ENCODE measurements around the gene SH2D1A. TPM values are rescaled to one million over a fixed set of nuclear protein-coding genes. Genes with fewer than 3 reads are reported as not detected.

SH2D1A gene
- total and polyA plus RNA-seq, 3 donors from 2014 or later, result 0.82 TPM; not detected in 2

- Histone ChIP-seq H3K27me3 (no peaks in the 10 kb centered on the region), H3K9me3 (no peaks in the 10 kb centered on the region), H3K4me1 (no peaks in the 10 kb centered on the region), H3K4me3 (no peak overlapping the region), H3K36me3 (ENCODE audit: low read depth, missing control alignments) (no peaks in the 10 kb centered on the region), H3K27ac (no peak overlapping the region)
- 72 to 74% methylated on average over 6 of the region's 6 CpGs for WGBS, 2 donors
- no peak for DNase-seq
- TF ChIP-seq CTCF (IDR thresholded peaks at IDR 0.05) (no peak), POLR2A (IDR thresholded peaks at IDR 0.05) (no peak)
- intact Hi-C loops (cut with DNase I; ENCODE audit: low total_unique reads), result no loop called here
Observed at GRCh38 chrX:124413244-124413643, 66.9 kb downstream of the SH2D1A start.

GRCh38 chrX:124414281-124414680, 67.9 kb downstream of the SH2D1A start:
- no peaks in the 10 kb centered on the region for H3K27me3 ChIP-seq
- intact Hi-C loops (cut with DNase I; ENCODE audit: low total_unique reads), result no loop called here
- no peak overlapping the region for H3K27ac ChIP-seq
- H3K36me3 ChIP-seq (ENCODE audit: low read depth, missing control alignments), result no peaks in the 10 kb centered on the region
- WGBS, 2 donors, result 91% methylated on average over 4 of the region's 5 CpGs; no CpG with 5 or more reads in 1 of the 2 donors
- no peak for TF ChIP-seq CTCF (IDR thresholded peaks at IDR 0.05)
- TF ChIP-seq POLR2A (IDR thresholded peaks at IDR 0.05), result no peak
- no peaks in the 10 kb centered on the region for H3K9me3 ChIP-seq
- no peaks in the 10 kb centered on the region for H3K4me1 ChIP-seq
- no peak for DNase-seq
- H3K4me3 ChIP-seq, result no peak overlapping the region

GRCh38 chrX:124415115-124415800, 68.9 kb downstream of the SH2D1A start:
- Histone ChIP-seq H3K4me3 (no peak overlapping the region), H3K9me3 (no peaks in the 10 kb centered on the region), H3K27ac (no peak overlapping the region), H3K27me3 (no peaks in the 10 kb centered on the region), H3K36me3 (ENCODE audit: low read depth, missing control alignments) (no peaks in the 10 kb centered on the region), H3K4me1 (no peaks in the 10 kb centered on the region)
- WGBS, 2 donors, result 87 to 96% methylated on average over 4 to 5 of the region's 5 CpGs
- intact Hi-C loops (cut with DNase I; ENCODE audit: low total_unique reads), result no loop called here
- DNase-seq, result no peak
- no peak for TF ChIP-seq POLR2A (IDR thresholded peaks at IDR 0.05)

GRCh38 chrX:124421898-124422655, 75.7 kb downstream of the SH2D1A start:
- Histone ChIP-seq H3K27me3 (no peaks in the 10 kb centered on the region), H3K27ac (no peak overlapping the region), H3K36me3 (ENCODE audit: low read depth, missing control alignments) (no peaks in the 10 kb centered on the region), H3K9me3 (no peaks in the 10 kb centered on the region), H3K4me3 (no peak overlapping the region), H3K4me1 (no peaks in the 10 kb centered on the region)
- 87 to 92% methylated on average over 8 to 15 of the region's 15 CpGs for WGBS, 2 donors
- intact Hi-C loops (cut with DNase I; ENCODE audit: low total_unique reads), result no loop called here
- TF ChIP-seq CTCF (IDR thresholded peaks at IDR 0.05), result no peak
- TF ChIP-seq POLR2A (IDR thresholded peaks at IDR 0.05), result no peak
- no peak for DNase-seq

Small RNA genes within 50 kb of the gene (small RNA-seq; reads per million reads assigned to genes)
- gene AL022718.1, result 0 reads per million in 2 donors

Other genes starting within 250 kb of the SH2D1A start
- gene TEX13D, start 13.9 kb upstream of the SH2D1A start, total RNA-seq, result 1 to 10 TPM; 3.3 to 8.2 TPM
- gene TEX13D, start 13.9 kb upstream of the SH2D1A start, polyA plus RNA-seq (ENCODE audit: insufficient read depth, low read depth, low replicate concordance), result 6.7 TPM